HepG2 (cell line): ENCODE measurements around the gene TFAP2E. TPM values are rescaled to one million over a fixed set of nuclear protein-coding genes. Genes with fewer than 3 reads are reported as not detected.
A peak's percentile ranks its signal among the peaks of the same experiment; 100 is the strongest.

Experiments used
- ATAC-seq: fragments of 200-7000 bp; cut with Tn5 transposase; 3 replicates; pipeline ENCODE4 v1.9.1; 2020; ENCODE audit warnings: mild to moderate bottlenecking, moderate library complexity
- BruUV-seq: library from RNA; stranded (reverse); fragments of 400-500 nt; replicated peaks from 2 replicates; lab custom pipeline; 2021; lab: Mats Ljungman, UMichigan
- CTCF ChIA-PET: fragments of 300-600 bp; formaldehyde crosslinking; extraction: SDS; loops from one replicate; lab custom pipeline; 2021; ENCODE audit warnings: low total read pairs, inconsistent platforms, low intra/inter-chr PET ratio; lab: Yijun Ruan, JAX
- POLR2A ChIA-PET: fragments of 350-600 bp; sonication (Branson Sonifier 250); formaldehyde crosslinking; loops from one replicate; lab custom pipeline; 2020; ENCODE audit warnings: antibody characterized with exemption, inconsistent platforms; lab: Yijun Ruan, JAX
- DNase-seq: peaks from one replicate; pipeline ENCODE4 v3.0.0-alpha.2; 2015; ENCODE audit warnings: low spot score
- FAIRE-seq: peaks from 3 replicates; lab custom pipeline; 2011; peaks lifted over from hg19 to GRCh38; lab: Jason Lieb, UNC
- H2AFZ ChIP-seq: one replicate; pipeline ENCODE4 v1.6.1; 2011; ENCODE audit warnings: low read length, inconsistent platforms
- H3K27ac ChIP-seq: fragments of 300-600 bp; 3 replicates; pipeline ENCODE4 v1.8.0; 2011; ENCODE audit warnings: mixed run types, mild to moderate bottlenecking, mixed read lengths, low read length, inconsistent platforms; ENCODE audit not compliant: insufficient read depth; ENCODE audit errors: extremely low read length
- H3K27me3 ChIP-seq, 2 experiments: fragments of 200-600 bp in 1 of 2; 2 replicates in 1 of 2; 3 replicates in 1 of 2; pipeline versions ENCODE4 v1.6.0 to v1.8.0; 2011; ENCODE audit warnings: low read length in 2 of 2, mild to moderate bottlenecking in 2 of 2, moderate library complexity in 2 of 2, inconsistent platforms in 1 of 2; ENCODE audit not compliant: insufficient read depth in 2 of 2, control insufficient read depth in 1 of 2
- H3K36me3 ChIP-seq, 2 experiments: fragments of 200-600 bp in 1 of 2; replicated peaks in 1 of 2; 2 replicates in 1 of 2; 3 replicates in 1 of 2; pipeline versions ENCODE4 v1.5.1 to v1.8.0; 2011; ENCODE audit warnings: low read length in 2 of 2, inconsistent platforms in 1 of 2; ENCODE audit not compliant: insufficient read depth in 2 of 2, control insufficient read depth in 1 of 2
- H3K4me1 ChIP-seq: 2 replicates; pipeline ENCODE4 v1.5.1; 2012; ENCODE audit warnings: low read length, inconsistent platforms; ENCODE audit not compliant: insufficient read depth
- H3K4me2 ChIP-seq: 2 replicates; pipeline ENCODE4 v1.6.0; 2011; ENCODE audit warnings: low read depth, low read length, inconsistent platforms
- H3K4me3 ChIP-seq, 3 experiments: fragments of 200-600 bp in 1 of 3; sonication (generic), shearing (Covaris generic) in 1 of 3; replicated peaks in 1 of 3; 2 replicates each; pipeline ENCODE4 v1.5.1; 2011 to 2016; ENCODE audit warnings: low read length in 3 of 3, inconsistent platforms in 2 of 3, low read depth in 2 of 3, mild to moderate bottlenecking in 2 of 3, control low read depth in 1 of 3, mixed read lengths in 1 of 3; ENCODE audit not compliant: insufficient read depth in 1 of 3
- H3K79me2 ChIP-seq: one replicate; pipeline ENCODE4 v1.6.1; 2011; ENCODE audit warnings: low read length, inconsistent platforms; ENCODE audit not compliant: insufficient read depth
- H3K9ac ChIP-seq: 2 replicates; pipeline ENCODE4 v1.6.0; 2011; ENCODE audit warnings: mild to moderate bottlenecking, low read depth, low read length, inconsistent platforms; ENCODE audit not compliant: insufficient read depth
- H3K9me3 ChIP-seq: 2 replicates; pipeline ENCODE4 v1.5.1; 2012; ENCODE audit warnings: mild to moderate bottlenecking, low read length
- H4K20me1 ChIP-seq: 2 replicates; pipeline ENCODE4 v1.6.0; 2011; ENCODE audit warnings: inconsistent platforms, mild to moderate bottlenecking, low read length, moderate library complexity; ENCODE audit not compliant: insufficient read depth
- ASH2L ChIP-seq: fragments of 300-600, 200-600 bp; sonication (generic); IDR thresholded peaks from 2 replicates; pipeline ENCODE4 v1.7.0; 2017; ENCODE audit warnings: low read depth, mild to moderate bottlenecking, moderate library complexity, mixed read lengths, low read length; ENCODE audit not compliant: insufficient read length
- MZF1 ChIP-seq: sonication (generic); formaldehyde crosslinking; IDR thresholded peaks from 2 replicates; pipeline ENCODE4 v1.8.1; 2023; ENCODE audit warnings: mild to moderate bottlenecking, missing genetic modification reagents, borderline replicate concordance
- NFKB2 ChIP-seq: sonication (generic); formaldehyde crosslinking; IDR thresholded peaks from 2 replicates; pipeline ENCODE4 v1.4.0; 2020; ENCODE audit warnings: missing genetic modification reagents, borderline replicate concordance
- PHF5A ChIP-seq: IDR thresholded peaks from one replicate; pipeline ENCODE4 v1.6.1; 2018; ENCODE audit warnings: low read depth, missing genetic modification reagents; ENCODE audit not compliant: unreplicated experiment
- POGZ ChIP-seq: sonication (generic); formaldehyde crosslinking; IDR thresholded peaks from 2 replicates; pipeline ENCODE4 v1.4.0; 2020; ENCODE audit warnings: mild to moderate bottlenecking, missing genetic modification reagents
- XBP1 ChIP-seq: sonication (generic); formaldehyde crosslinking; IDR thresholded peaks from 2 replicates; pipeline ENCODE4 v1.5.0; 2020; ENCODE audit warnings: missing genetic modification reagents
- YEATS4 ChIP-seq: sonication (generic); formaldehyde crosslinking; IDR thresholded peaks from 2 replicates; pipeline ENCODE4 v1.4.0; 2020; ENCODE audit warnings: missing genetic modification reagents, borderline replicate concordance
- ZBTB38 ChIP-seq: sonication (generic); formaldehyde crosslinking; IDR thresholded peaks from 2 replicates; pipeline ENCODE4 v1.5.1; 2020; ENCODE audit warnings: mild to moderate bottlenecking, missing genetic modification reagents
- ZNF510 ChIP-seq: sonication (generic); formaldehyde crosslinking; IDR thresholded peaks from 2 replicates; pipeline ENCODE4 v1.4.0; 2020; ENCODE audit warnings: low read depth, mild to moderate bottlenecking, missing genetic modification reagents
- ZNF788 ChIP-seq: sonication (generic); formaldehyde crosslinking; IDR thresholded peaks from 2 replicates; pipeline ENCODE4 v1.5.0; 2020; ENCODE audit warnings: mild to moderate bottlenecking, missing genetic modification reagents, borderline replicate concordance
- WGBS: methylation state at CpG from one replicate; pipeline ENCODE4 v1.1.6; 2017; ENCODE audit warnings: low lambda C conversion rate; 5-methylcytosine and 5-hydroxymethylcytosine counted together
- in situ Hi-C: cut with HindIII; loops from 2 replicates; pipeline ENCODE4 v1.10.0; 2017; ENCODE audit warnings: low pct_unique_long_range_greater_than_20kb; ENCODE audit not compliant: extremely low pct_ligation_motif_present
- intact Hi-C: fragments of 100-400 bp; cut with micrococcal nuclease; formaldehyde crosslinking; loops from one replicate; pipeline ENCODE4 v1.10.0; 2022; ENCODE audit not compliant: unreplicated experiment
- polyA plus RNA-seq, 8 experiments: library from polyadenylated mRNA; depleted of rRNA in 3 of 8; stranded (reverse) in 7 of 8; unstranded in 1 of 8; fragments of >200 nt; fragmentation: Illumina TruSeq in 4 of 8; extraction: Trizol in 4 of 8; gene quantifications; 2 replicates each; pipeline versions ENCODE4 v1.2.1 to v1.2.3, GENCODE V29; 2011 to 2016; ENCODE audit warnings: low read depth in 4 of 8, missing spikeins in 1 of 8, mixed read lengths in 1 of 8; ENCODE audit not compliant: insufficient read depth in 1 of 8
- total RNA-seq, 5 experiments: library from RNA; depleted of rRNA; stranded (reverse); fragments of >200 nt; fragmentation: Illumina TruSeq; extraction: Trizol; gene quantifications; 2 replicates each; pipeline ENCODE4 v1.2.3, GENCODE V29; 2016; ENCODE audit warnings: low read depth in 1 of 5
- TF ChIP-seq, protein P1 (sequence below): sonication (generic); formaldehyde crosslinking; IDR thresholded peaks from 2 replicates; pipeline ENCODE4 v1.5.1; 2020; ENCODE audit warnings: mild to moderate bottlenecking, missing genetic modification reagents, moderate library complexity
- TF ChIP-seq, protein P2 (sequence below): sonication (generic); formaldehyde crosslinking; IDR thresholded peaks from 2 replicates; pipeline ENCODE4 v1.5.1; 2020; ENCODE audit warnings: missing genetic modification reagents, mild to moderate bottlenecking, borderline replicate concordance
- TF ChIP-seq, protein P3 (sequence below), 2 experiments: sonication (generic) in 1 of 2; formaldehyde crosslinking in 1 of 2; IDR thresholded peaks; 2 replicates each; pipeline versions ENCODE4 v1.4.0 to v1.6.1; 2018 to 2020; ENCODE audit warnings: missing genetic modification reagents in 2 of 2, borderline replicate concordance in 1 of 2, low read depth in 1 of 2, mild to moderate bottlenecking in 1 of 2, missing biosample characterization in 1 of 2

Gene TFAP2E
- total and polyA plus RNA-seq, 2 of the 13 experiments (the other 11 are each of a cell fraction or from before 2014, with no cell fraction given) = 0.31 to 0.41 TPM

DNA sequence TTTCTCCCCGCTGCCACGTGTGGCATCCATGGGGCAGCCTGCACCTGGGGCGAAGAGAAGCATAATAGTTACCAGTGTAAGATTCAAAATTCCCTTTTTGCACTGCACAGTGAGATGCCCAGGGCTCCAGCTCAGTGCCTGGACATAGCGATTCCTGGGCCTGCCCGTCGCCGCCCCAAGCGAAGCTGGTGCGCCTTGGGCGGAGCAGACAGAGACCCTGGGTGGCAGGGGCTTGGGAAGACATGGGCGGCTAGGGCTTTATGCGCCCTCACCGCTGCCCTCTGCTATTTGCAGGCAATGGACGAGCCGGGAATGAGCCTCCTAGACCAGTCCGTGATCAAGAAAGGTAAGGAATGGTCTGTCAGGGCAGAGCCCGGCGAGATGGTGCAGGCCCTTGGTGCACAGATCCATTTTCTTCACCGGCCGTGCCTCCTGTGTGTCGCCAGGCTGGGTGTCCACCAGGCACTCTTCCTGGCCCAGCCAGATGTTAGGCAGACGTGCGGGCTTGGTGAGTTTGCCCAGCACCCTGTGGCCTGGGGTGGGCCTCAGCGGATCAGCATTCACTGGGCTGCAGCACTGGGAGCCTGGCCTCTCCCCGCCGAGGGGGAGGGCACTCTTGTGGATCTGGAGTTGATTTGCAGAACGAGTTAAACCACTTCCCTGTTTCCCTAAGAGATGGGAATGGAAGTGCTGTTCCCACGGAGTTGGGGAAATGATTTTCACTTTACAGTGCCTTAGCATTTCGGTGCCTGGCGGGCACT is 1.7 kb downstream of the TFAP2E start (continued):
- peak; percentile 46; the same call in 1 of the 2 replicates for TF ChIP-seq NFKB2 (CRISPR knock-in tag)
- TF ChIP-seq, protein P1, sequence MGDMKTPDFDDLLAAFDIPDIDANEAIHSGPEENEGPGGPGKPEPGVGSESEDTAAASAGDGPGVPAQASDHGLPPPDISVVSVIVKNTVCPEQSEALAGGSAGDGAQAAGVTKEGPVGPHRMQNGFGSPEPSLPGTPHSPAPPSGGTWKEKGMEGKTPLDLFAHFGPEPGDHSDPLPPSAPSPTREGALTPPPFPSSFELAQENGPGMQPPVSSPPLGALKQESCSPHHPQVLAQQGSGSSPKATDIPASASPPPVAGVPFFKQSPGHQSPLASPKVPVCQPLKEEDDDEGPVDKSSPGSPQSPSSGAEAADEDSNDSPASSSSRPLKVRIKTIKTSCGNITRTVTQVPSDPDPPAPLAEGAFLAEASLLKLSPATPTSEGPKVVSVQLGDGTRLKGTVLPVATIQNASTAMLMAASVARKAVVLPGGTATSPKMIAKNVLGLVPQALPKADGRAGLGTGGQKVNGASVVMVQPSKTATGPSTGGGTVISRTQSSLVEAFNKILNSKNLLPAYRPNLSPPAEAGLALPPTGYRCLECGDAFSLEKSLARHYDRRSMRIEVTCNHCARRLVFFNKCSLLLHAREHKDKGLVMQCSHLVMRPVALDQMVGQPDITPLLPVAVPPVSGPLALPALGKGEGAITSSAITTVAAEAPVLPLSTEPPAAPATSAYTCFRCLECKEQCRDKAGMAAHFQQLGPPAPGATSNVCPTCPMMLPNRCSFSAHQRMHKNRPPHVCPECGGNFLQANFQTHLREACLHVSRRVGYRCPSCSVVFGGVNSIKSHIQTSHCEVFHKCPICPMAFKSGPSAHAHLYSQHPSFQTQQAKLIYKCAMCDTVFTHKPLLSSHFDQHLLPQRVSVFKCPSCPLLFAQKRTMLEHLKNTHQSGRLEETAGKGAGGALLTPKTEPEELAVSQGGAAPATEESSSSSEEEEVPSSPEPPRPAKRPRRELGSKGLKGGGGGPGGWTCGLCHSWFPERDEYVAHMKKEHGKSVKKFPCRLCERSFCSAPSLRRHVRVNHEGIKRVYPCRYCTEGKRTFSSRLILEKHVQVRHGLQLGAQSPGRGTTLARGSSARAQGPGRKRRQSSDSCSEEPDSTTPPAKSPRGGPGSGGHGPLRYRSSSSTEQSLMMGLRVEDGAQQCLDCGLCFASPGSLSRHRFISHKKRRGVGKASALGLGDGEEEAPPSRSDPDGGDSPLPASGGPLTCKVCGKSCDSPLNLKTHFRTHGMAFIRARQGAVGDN (CRISPR knock-in tag) = peak; percentile 55
- TF ChIP-seq ZBTB38 (CRISPR knock-in tag) = peak; percentile 88
- peak; percentile 11 for TF ChIP-seq ASH2L
- TF ChIP-seq ZNF788 = peak; percentile 42; the same call in 1 of the 2 replicates
- TF ChIP-seq, all 625 proteins: peak for 30

DNA sequence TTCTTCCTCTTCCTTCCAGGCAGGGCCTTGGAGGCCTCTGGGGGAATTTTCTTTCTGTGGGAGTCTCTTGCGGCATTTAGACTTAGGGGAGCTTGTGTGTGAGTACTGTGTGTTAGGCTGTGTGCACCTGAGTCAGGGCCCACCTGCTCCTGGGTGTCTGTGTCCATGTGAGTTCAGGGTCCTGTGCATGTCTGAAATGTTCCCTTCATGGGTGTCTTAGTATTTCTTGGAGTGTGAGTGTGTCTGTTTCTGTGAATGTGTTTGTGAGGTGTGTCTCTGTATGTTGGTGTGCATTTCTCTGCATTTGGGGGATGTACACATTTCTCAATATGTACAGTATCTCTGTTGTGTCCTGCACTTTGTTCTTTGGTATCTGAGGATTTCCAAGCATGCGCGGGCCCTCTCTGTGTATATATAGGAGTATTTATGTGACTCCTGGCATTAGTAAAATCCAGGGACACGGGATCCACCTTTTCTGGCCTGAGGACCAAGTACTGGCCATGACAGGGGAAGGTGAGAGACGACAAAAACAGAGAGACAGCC is 2.4 kb downstream of the TFAP2E start:
- intact Hi-C loops (loop anchor here (2.0 to 5.0 kb wide), 2 partner anchors 17 to 67 kb away; partner anchors contain the start of gene PSMB2), in situ Hi-C loops (no loop called here)
- H3K4me2 ChIP-seq = peak overlapping the region; percentile 97
- no peak for TF ChIP-seq YEATS4 (CRISPR knock-in tag)
- TF ChIP-seq ZNF510 = no peak
- no peak for TF ChIP-seq XBP1 (CRISPR knock-in tag)
- no peak for TF ChIP-seq MZF1 (CRISPR knock-in tag)
- peak; percentile 18 for TF ChIP-seq PHF5A (CRISPR knock-in tag)
- TF ChIP-seq POGZ (CRISPR knock-in tag) = no peak
- TF ChIP-seq, protein P2, sequence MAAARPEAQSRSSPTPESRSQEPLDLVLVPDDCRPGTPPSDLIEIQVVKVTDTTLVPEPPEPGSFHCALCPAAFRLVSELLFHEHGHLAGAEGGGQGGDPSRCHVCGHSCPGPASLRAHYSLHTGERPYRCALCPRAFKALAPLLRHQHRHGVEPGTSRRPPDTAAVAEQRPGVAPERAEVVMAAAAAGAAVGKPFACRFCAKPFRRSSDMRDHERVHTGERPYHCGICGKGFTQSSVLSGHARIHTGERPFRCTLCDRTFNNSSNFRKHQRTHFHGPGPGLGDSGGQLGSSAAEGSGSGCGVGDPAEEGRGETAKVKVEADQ (CRISPR knock-in tag) = no peak
- TF ChIP-seq, protein P3, sequence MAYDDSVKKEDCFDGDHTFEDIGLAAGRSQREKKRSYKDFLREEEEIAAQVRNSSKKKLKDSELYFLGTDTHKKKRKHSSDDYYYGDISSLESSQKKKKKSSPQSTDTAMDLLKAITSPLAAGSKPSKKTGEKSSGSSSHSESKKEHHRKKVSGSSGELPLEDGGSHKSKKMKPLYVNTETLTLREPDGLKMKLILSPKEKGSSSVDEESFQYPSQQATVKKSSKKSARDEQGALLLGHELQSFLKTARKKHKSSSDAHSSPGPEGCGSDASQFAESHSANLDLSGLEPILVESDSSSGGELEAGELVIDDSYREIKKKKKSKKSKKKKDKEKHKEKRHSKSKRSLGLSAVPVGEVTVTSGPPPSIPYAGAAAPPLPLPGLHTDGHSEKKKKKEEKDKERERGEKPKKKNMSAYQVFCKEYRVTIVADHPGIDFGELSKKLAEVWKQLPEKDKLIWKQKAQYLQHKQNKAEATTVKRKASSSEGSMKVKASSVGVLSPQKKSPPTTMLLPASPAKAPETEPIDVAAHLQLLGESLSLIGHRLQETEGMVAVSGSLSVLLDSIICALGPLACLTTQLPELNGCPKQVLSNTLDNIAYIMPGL (CRISPR knock-in tag; IDR thresholded peaks at IDR 0.05; ENCODE audit: borderline replicate concordance in 1 of 2, low read depth in 1 of 2) = peak in 1 of 2 experiments; percentile 10; a peak in 1 of 4 replicates

More for the DNA sequence above, 2.4 kb downstream of the TFAP2E start:
- Histone ChIP-seq H3K79me2 (no peaks in the 10 kb centered on the region), H3K4me3 (peak overlapping the region; percentile 26 to 65 (median 37); a peak in 5 of 6 replicates), H3K9me3 (no peaks in the 10 kb centered on the region), H3K27me3 (peaks cover 0 to 10% of the 10 kb centered on the region in 2 experiments; a peak in 1 of 5 replicates), H3K27ac (peak overlapping the region; percentile 62), H4K20me1 (no peaks in the 10 kb centered on the region), H2AFZ (peak overlapping the region; percentile 73), H3K9ac (peak overlapping the region; percentile 69), H3K4me1 (peaks cover 28% of the 10 kb centered on the region), H3K36me3 (no peaks in the 10 kb centered on the region)
- BruUV-seq = no TSS peak
- POLR2A ChIA-PET = interaction anchor here (1.0 to 1.7 kb wide), 3 partner anchors 18 to 193 kb away, joined by 3 to 6 read pairs (median 3); partner anchors contain the start of genes KIAA0319L and NCDN
- peak; percentile 75 for ATAC-seq
- 0% methylated on average over 4 of the region's 5 CpGs for whole genome bisulfite sequencing
- CTCF ChIA-PET = no interaction called here
- DNase-seq = peak; percentile 85
- FAIRE-seq = peak; percentile 71
